ENCODE measurements around the gene CATSPERE. TPM values are rescaled to one million over a fixed set of nuclear protein-coding genes. Genes with fewer than 3 reads are reported as not detected.
"Not testable (repeated sequence)": the region's sequence is repeated elsewhere in the genome, so short reads cannot be mapped to it uniquely, and the experiment has no call there.

Gene CATSPERE
- total RNA-seq, 1 donor from 2014 or later, result 1.7 TPM

GRCh38 chr1:244456586-244456985 lies 4.5 kb upstream of the CATSPERE start:
- no peaks in the 10 kb centered on the region for H3K27me3 ChIP-seq (ENCODE audit: low read depth)
- no peak overlapping the region for H3K27ac ChIP-seq
- H3K36me3 ChIP-seq, result no peaks in the 10 kb centered on the region
- intact Hi-C loops (cut with DNase I), result no loop called here
- H3K4me3 ChIP-seq, result no peak overlapping the region
- DNase-seq (no peak), ATAC-seq (no peak)
- no peak for TF ChIP-seq CTCF (IDR thresholded peaks at IDR 0.05)
- peaks cover 15% of the 10 kb centered on the region for H3K4me1 ChIP-seq
- H3K9me3 ChIP-seq, result no peaks in the 10 kb centered on the region

- TF ChIP-seq CTCF (IDR thresholded peaks at IDR 0.05), result no peak
- intact Hi-C loops (cut with DNase I), result no loop called here
Observed at GRCh38 chr1:244458781-244459180, 2.3 kb upstream of the CATSPERE start.

GRCh38 chr1:244460197-244460596 lies 876 bp upstream of the CATSPERE start:
- intact Hi-C loops (cut with DNase I), result no loop called here
- Histone ChIP-seq H3K27me3 (ENCODE audit: low read depth) (no peaks in the 10 kb centered on the region), H3K4me3 (no peak overlapping the region)

More at GRCh38 chr1:244458781-244459180, 2.3 kb upstream of the CATSPERE start:
- no peaks in the 10 kb centered on the region for H3K9me3 ChIP-seq
- no peak for DNase-seq
- H3K4me3 ChIP-seq, result no peak overlapping the region
- no peaks in the 10 kb centered on the region for H3K36me3 ChIP-seq
- H3K4me1 ChIP-seq, result peaks cover 10% of the 10 kb centered on the region
- no peak overlapping the region for H3K27ac ChIP-seq
- ATAC-seq, result no peak
- H3K27me3 ChIP-seq (ENCODE audit: low read depth), result no peaks in the 10 kb centered on the region

GRCh38 chr1:244466724-244467123 lies 5.7 kb downstream of the CATSPERE start:
- H3K27me3 ChIP-seq (ENCODE audit: low read depth), result no peaks in the 10 kb centered on the region
- H3K36me3 ChIP-seq, result no peaks in the 10 kb centered on the region
- intact Hi-C loops (cut with DNase I), result no loop called here
- no peak for TF ChIP-seq CTCF (IDR thresholded peaks at IDR 0.05)
- no peak overlapping the region for H3K4me3 ChIP-seq
- ATAC-seq (no peak), DNase-seq (no peak)
- H3K9me3 ChIP-seq, result no peaks in the 10 kb centered on the region
- H3K27ac ChIP-seq, result no peak overlapping the region
- no peaks in the 10 kb centered on the region for H3K4me1 ChIP-seq

More at GRCh38 chr1:244460197-244460596, 876 bp upstream of the CATSPERE start:
- no peak for TF ChIP-seq CTCF (IDR thresholded peaks at IDR 0.05)
- H3K27ac ChIP-seq, result peak overlapping the region; percentile 91
- no peaks in the 10 kb centered on the region for H3K9me3 ChIP-seq
- peaks cover 10% of the 10 kb centered on the region for H3K4me1 ChIP-seq
- DNase-seq, result no peak
- no peaks in the 10 kb centered on the region for H3K36me3 ChIP-seq
- ATAC-seq, result no peak

DNA sequence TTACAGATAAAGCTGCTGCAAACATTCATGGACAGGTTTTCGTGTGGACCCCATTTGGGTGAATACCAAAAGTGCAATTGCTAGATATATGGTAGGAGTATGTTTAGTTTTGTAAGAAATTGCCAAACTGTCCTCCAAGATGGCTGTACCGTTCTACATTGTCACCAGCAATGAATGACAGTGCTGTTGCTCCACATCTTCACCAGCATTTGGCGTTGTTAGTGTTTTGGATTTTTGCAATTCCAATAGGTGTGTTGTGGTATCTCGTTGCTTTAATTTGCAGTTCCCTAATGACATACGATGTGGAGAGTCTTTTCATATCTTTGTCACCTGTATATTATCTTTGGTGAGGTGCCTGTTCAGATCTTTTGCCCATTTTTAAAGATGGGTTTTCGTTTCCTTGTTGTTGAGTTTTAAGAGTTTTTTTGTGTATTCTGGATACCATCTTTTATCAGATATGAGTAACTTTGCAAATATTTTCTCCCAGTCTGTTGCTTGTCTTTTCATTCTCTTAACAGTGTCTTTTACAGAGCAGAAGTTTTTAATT lies 12.1 kb downstream of the CATSPERE start:
- ATAC-seq (no peak), DNase-seq (no peak)
- H3K27ac ChIP-seq, result no peak overlapping the region
- intact Hi-C loops (cut with DNase I), result no loop called here
- no peaks in the 10 kb centered on the region for H3K36me3 ChIP-seq
- no peak for TF ChIP-seq CTCF (IDR thresholded peaks at IDR 0.05)
- H3K9me3 ChIP-seq, result no peaks in the 10 kb centered on the region
- no peaks in the 10 kb centered on the region for H3K27me3 ChIP-seq (ENCODE audit: low read depth)
- no peak overlapping the region for H3K4me3 ChIP-seq
- H3K4me1 ChIP-seq, result no peaks in the 10 kb centered on the region

GRCh38 chr1:244484971-244485370 lies 23.9 kb downstream of the CATSPERE start:
- H3K27ac ChIP-seq; H3K36me3 ChIP-seq; H3K4me1 ChIP-seq; DNase-seq; H3K9me3 ChIP-seq; H3K4me3 ChIP-seq; intact Hi-C loops (cut with DNase I); ATAC-seq; H3K27me3 ChIP-seq (ENCODE audit: low read depth): not testable (repeated sequence)
